Kasumi-1 (cell line): Measurements from ENCODE around the gene TSGA10.
"Not testable (repeated sequence)": the region's sequence is repeated elsewhere in the genome, so short reads cannot be mapped to it uniquely, and the experiment has no call there.

Experiments
- DNase-seq, 2 experiments: peaks; one replicate each; lab custom pipeline; 2025; lab: John Stamatoyannopoulos, UW

The TSGA10 gene, protein sequence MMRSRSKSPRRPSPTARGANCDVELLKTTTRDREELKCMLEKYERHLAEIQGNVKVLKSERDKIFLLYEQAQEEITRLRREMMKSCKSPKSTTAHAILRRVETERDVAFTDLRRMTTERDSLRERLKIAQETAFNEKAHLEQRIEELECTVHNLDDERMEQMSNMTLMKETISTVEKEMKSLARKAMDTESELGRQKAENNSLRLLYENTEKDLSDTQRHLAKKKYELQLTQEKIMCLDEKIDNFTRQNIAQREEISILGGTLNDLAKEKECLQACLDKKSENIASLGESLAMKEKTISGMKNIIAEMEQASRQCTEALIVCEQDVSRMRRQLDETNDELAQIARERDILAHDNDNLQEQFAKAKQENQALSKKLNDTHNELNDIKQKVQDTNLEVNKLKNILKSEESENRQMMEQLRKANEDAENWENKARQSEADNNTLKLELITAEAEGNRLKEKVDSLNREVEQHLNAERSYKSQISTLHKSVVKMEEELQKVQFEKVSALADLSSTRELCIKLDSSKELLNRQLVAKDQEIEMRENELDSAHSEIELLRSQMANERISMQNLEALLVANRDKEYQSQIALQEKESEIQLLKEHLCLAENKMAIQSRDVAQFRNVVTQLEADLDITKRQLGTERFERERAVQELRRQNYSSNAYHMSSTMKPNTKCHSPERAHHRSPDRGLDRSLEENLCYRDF

DNA sequence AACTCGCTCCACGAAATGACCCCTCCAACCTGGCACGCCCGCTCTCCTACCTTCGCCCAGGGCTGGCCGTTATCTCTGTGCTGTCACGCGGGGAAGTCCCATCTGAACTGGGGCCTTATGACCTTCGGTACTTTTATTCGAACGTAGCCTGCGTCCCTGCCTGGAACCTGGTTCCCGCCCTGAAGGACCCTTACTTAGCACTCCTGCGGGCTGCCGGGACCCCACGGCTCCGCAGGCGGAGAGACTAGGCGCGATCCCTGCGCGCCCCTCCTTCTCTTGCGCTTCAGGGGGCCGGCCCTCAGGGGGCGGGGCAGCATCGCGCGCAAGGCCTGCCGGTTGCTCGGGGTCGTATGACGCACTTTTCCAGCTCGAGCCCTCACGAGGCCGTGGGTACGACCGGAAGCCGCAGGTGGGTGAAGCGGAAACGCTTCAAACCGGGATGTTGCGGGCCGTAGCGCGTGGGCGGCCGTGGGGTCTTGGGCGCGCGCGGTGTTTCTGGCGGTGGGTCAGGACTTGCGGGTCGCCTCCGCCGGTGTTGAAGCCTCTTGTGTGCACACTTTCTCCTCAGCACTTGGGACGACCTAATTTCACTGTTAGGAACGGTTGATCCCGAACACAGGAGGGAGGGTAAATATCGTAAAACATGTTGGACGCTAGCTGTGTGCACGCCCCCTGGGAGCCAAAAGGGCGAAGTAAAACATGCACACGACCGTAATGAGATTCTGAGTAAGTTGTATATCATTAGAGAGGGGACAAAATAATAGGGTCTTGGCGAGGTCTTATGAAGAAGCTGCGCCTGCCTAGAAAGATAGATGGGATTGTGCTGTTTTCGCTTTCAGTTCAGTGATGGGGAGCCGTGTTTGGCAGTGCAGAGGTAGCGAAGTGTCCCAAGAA is at the start of gene TSGA10, which contains the start of gene LIPT1:
Gene TSGA10, minus strand, starts transcription at position 300 of the 894 bp plus-strand sequence. CDS start 45,503 bp downstream, outside the sequence.
Gene LIPT1, plus strand, starts transcription at position 325 of the 894 bp plus-strand sequence. CDS start 6,991 bp downstream, outside the sequence.
- DNase-seq: peak; percentile 89

DNA sequence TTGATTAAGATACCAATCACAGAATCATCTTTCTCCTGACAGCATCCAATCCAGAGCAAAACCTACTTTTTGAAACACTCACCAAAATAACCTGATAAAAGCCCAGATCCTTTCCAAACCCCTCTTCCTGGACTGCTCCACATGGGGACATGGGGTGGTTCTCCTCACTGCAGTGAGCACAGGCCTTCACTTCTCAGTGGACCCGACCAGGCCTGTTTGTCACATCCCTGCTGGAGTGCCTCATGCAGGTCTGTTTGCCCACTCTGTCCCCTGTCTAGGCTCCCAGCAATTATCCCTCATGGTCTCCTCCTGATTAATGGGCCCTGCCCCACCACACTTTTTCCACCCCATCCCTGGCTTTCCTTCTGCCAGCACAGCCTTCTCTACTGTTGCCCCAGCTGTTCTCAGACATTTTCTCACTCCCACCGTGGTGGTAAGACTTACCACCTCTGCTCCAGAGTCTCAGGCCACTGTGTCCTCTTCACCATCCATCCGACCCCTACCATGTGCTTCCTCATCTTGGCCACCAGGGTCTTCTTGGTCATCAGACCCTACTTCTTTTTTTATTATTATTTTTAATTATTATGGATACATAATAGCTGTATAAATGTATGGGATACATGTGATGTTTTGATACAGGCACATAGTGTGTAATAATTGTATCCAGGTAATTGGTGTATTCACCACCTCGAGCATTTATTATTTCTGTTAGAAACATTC is 47.4 kb upstream of the TSGA10 start:
- DNase-seq: peak in 1 of 2 experiments; percentile 3

DNA sequence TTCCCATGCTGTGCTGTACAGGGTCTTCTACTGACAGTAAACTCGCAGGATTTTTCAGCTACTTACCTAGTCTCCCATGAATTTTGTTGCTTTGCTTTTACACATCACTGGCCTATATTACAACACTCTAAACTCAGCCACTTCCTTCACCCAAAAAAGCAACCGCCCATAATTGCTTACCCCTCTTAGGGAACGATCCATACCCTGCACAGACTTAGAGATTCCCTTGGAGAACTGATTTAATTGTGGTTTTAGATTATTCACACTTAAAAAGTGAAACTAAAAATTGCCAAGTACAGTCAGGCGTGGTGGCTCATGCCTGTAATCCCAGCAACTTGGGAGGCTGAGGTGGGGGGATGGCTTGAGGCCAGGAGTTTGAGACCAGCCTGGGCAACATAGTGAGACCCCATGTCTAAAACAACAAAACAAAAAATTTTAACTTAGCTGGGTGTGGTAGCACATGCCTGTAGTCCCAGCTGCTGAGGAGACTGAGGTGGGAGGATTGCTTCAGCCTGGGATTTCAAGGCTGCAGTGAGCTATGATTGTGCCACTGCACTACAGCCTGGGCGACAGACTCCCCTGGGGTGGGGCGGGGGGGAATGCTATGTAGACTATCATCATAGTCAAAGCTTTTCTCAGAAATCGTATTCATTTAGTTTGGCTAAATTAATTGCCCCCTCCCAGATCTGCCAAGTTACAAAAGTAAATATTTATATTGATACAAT is 45.5 kb upstream of the TSGA10 start:
- no peak for DNase-seq

DNA sequence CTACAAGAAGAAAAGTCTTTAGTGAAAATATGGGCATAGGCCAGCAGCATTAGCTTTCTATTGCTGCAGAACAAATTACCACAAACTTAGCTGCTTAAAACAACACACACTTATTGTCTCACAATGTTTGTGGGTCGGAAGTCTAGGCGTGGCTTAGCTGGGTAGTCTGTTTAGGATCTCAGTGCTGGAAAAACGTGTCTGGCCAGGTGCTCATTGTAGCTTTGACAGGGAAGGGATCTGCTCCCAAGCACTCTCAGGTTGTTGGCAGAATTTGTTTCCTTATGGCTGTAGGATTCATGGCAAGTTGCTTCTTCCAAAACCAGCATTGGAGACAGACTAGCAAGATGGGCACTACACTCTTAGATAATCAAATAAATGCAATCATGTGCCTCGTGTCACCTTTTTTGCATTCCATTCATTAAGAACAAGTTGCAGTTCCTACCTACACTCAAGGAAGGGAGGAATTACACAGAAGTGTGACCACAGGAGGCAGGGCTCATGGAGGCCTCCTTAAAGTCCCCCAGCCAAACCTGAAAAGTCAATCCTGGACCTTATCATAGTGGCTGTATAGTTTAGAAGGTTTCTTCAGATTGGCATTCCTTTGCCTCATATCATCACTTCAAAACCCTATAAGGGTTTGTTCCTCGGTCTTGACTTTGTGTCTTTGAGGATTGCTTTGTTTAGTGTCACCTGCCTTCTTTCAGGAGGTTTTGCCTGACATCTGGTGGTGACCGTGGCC is 43.5 kb upstream of the TSGA10 start:
- DNase-seq: no peak

DNA sequence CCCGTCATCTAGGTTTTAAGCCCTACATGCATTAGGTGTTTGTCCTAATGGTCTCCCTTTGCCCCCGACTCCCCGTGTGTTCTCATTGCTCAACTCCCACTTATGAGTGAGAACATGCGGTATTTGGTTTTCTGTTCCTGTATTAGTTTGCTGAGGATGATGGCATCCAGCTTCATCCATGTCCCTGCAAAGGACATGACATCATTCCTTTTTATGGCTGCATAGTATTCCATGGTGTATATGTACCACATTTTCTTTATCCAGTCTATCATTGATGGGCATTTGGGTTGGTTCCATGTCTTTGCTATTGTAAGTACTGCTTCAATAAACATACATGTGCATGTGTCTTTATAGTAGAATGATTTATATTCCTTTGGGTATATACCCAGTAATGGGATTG is 37.6 kb upstream of the TSGA10 start:
- DNase-seq: not testable (repeated sequence)

DNA sequence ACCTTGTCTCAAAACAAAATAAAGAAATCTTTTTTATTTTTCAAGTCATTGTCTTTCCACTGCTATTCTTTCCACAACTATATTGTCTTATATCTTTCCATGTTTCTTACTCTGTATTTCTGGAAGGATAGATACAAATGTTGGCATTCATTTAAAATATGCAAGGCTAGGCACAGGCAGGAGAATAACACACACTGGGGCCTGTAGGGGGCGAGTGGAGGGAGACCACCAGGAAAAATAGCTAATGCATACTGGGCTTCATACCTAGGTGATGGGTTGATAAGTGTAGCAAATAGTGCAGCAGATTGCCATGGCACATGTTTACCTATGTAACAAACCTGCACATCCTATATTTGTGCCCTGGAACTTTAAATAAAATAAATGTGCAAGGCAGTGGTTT is 35.8 kb upstream of the TSGA10 start:
- peak in 1 of 2 experiments; percentile 9 for DNase-seq

DNA sequence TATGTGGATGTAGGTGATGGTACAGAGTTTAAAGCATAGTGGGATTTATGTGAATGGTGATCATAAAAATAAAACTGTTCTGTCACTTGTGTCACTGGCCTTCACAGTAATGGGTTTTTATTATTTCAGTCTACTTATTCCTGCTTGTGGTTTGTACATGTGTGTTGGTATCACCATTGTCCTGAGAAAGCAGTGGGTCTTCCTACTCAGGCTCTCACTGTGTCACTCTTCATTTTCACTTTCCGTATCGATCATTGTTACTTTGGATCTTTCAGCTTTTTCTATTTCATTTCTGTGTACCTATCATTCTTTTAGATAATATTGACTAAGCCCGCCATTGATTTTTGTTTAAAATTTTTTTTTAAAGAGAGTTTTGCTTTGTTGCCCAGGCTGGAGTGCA is 33.6 kb upstream of the TSGA10 start:
- DNase-seq: no peak

DNA sequence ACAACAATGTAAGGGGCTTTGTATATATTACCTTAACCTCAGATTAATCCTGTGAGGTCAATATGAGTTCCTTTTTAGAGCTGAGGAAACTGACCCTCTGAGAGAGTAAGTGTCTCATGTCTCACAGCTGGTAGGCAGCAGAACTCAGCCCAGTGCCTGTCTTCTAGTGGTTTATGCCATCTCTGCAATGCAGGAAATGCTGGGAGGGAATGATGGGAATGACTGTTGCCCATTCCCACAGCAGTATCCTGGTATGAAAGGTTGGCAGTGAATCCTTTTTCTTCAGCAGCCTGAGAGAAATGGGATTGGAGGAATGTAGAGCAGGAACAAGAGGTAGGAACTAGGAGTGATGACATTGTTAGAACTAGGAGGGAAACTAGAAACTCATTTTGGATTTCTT is 32.3 kb upstream of the TSGA10 start:
- DNase-seq: no peak

DNA sequence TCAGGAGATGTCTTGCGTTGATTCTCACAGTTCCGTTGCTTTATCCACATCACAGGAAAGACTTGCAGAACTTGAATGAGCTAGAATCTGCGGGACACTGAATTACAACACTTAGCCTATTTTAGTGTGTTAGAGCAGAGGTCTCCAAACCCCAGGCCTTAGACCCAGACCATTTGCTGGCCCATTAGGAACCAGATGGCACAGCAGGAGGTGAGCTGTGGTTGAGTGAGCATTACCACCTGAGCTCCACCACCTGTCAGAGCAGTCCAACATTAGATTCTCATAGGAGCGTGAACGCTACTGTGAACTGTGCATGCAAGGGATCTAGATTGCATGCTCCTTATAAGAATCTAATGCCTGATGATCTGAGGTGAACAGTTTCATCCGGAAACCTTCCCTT is 30.1 kb upstream of the TSGA10 start:
- DNase-seq: no peak

DNA sequence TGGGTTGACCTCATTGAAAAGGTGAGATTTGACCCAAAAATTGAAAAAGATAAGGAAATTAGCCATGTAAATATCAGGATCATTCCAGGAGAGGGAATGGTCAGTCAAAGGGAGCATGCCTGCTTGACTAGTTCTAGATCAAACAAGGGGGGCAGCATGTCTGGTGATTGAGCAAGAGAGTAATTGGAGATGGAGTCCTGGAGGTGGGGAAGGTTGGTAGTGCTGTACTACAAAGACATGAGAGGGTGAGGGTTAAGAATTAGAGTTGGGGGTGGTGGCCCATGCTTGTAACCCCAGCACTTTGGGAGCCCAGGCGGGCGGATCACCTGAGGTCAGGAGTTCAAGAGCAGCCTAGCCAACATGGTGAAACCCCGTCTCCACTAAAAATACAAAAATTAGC is 28.3 kb upstream of the TSGA10 start:
- no peak for DNase-seq

DNA sequence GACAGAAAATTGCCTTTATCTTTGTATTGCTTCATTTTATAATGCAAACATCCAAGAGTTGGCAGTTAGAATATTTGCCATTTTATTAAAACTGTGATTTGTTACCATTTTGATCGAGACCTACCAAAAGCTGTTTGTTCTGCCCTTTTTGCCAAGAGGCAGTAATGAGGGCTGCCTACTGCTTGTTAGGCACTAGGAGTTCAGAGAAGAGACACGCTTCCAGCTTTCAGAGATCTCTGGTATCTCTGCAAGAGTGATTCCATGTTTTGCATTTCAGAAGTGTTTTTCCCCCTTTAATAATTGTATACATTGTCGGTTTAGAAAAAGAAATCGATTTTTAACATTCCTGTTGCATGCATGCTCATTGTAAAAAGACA is 26.9 kb upstream of the TSGA10 start:
- peak; percentile 24 to 39 for DNase-seq

DNA sequence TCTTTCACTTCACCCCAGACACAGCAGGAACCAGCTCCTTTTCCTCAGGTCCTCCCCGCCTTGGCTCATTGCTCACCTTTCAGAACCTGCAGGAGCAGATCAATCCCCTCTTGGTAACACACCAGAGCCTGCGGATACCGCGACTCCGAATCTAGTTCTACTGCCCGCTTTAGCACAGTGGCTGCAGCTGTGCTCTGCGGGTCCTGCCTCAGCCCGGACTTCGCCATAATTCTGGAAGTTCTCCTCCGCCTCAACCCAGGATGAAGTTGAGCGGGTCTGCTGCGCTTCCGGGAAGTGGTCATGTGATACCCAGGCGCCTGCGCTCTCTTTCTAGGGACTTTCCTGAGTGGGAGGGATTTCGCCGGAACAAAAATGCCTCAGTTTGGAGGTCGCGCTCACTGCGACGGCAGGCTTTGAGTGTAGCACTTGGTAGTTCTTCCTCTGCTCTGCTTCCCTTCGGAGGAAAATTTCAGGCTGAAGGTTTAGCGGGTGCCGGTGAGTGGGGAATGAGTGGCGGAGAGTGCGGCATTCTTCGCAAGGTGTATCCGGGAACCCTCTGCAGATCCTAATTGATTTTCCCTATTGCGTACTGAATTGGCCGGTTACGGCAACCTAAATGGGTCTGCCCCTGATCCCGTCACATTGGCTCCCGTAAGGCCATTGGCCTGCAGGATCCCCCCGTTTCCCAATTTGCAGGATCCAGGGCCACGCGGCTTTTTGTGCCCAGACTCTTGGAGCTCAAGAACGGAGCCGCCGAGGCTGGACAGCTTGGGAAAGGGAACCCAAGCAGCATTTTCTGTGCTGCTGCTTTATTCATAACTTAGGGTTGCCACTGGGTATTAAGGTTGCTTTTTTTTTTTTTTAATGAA is 26.2 kb upstream of the TSGA10 start, which contains the start of the genes MITD1 and MRPL30:
Gene MITD1, minus strand, starts transcription at position 304 of the 869 bp plus-strand sequence. Its CDS starts 77 bp downstream, at position 227.
Gene MRPL30, plus strand, starts transcription at position 430 of the 869 bp plus-strand sequence. CDS start 5,020 bp downstream, outside the sequence.
- DNase-seq: peak; percentile 94 to 96

DNA sequence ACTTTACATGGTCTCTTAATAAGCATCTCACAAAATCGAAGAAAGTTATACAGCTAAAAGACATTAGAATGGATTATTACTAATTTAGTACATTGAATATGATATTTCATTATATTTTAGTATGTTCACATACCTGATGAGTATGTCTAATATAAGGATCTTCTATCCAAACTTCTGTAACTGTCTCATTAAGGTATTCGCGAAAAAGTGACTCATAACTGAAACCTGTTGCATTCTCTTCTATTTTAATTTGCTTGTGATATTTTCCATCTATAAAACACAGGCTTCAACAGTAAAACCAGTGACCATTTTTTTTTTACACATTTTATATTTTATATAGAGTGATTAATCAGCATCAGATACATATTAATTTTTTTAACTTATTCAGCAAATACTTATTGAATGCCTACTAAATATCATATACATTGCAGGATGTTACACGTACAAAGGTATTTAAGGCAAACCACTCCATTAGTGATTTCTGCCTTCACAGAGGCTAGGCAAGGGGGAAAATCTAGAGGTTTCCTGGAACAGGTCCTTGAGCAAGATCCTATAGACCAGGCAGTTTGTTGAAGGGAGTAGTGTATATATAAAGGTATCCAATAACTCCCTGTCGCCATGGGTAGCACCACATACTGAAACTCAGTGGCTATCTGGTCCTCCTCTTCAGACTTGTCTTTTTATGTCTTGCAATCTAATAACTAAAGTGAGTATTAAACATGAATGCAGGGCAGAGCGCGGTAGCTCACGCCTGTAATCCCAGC is 16.8 kb upstream of the TSGA10 start:
- no peak for DNase-seq

DNA sequence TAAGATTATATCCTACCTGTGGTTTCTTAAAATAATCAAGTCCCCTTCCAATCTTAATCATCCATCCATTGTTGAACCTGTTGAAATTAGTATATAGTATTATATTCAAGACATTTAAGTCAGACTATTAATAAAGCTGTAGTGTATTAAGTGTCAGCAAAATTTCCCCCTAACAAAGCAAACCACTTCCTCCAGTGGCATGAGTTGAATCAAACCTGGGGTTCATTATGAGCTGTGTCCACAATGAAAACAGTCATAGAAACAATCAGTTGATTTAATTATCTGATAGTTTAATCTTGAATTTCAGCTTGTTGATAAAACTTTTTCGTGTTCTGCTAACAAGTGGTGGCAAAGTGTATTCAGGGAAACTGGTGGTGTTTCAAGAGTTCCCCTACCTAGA is 14.8 kb upstream of the TSGA10 start:
- no peak for DNase-seq

DNA sequence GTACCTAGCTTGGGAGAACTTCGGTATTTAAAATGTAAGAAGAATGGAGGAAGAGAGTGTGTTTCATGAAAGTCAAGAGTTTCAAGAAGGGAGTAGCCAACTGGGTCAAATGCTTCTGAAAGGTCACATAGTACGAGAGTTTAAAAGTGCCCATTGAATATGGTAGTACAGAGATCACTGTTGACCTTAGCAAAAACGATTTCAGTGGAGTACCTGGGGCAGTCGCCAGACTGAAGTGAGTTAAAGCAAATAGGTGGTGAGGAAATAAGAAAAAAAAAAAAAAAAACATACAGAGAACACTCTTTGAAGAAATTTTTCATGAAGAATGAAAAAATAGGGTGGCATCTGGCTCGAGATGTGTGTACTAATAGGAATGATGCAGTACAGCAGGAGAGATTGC is 11.5 kb upstream of the TSGA10 start:
- no peak for DNase-seq

DNA sequence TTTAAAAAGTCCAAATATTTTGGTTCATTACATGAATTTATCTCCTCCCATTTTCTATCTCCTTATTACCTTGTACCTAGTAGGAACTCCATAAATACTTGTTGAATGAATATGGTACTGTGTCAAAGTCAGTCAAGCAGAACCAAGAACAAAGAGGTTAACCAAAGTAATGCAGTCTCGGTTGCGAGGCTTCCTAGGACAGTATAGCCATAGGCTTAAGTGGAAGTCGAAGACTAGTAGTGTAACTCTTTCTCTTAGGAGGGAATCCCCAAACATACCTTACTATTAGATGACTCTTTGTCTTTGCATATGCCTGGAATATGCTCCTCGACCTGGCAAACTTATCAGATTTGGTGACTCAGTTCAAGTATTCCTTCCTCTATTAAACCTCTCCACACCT is 4.9 kb upstream of the TSGA10 start:
- no peak for DNase-seq

DNA sequence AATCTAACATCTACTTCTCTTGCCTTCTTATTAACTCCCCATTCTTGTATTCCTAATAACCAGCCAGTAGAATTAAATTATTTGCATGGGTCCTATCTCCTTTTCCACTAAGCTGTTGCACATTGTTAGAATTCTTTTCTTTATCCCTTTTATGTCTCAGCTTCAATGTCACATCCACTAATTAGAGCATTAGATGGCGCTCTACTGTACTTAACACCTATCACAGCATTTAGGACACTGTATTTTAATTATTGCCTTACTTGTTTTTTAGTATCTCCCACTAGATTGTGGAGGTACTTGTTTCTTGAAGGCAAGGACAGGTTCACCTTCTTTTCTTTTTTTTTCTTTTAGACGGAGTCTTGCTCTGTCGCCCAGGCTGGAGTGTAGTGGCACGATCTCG is 3.9 kb upstream of the TSGA10 start:
- peak; percentile 32 to 46 for DNase-seq

DNA sequence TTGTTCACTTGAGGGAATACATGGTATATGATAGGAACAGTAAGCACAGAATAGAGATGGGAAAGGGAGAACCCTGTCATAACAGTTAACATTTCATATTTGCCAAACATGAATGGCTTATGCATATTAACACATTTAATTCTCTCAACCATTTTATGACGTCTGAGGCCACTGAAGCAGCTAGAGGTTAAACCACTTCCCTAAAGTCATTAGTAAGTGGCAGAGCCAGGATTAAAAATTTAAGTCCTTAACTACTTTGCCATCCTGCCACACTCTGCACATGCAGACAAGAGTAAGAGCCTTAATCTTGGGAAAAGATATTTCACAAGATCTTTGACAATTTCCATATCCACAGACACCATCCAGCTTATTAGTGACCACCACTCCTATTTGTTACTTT is 2.1 kb upstream of the TSGA10 start:
- DNase-seq: no peak
